GM12892 (cell line): ENCODE measurements around the gene GAR1.

Experiments
- POLR2A ChIP-seq: IDR thresholded peaks from 2 replicates; pipeline ENCODE4 v1.6.1; 2011; ENCODE audit warnings: low read depth, low read length, control low read depth
- POLR2AphosphoS5 ChIP-seq: IDR thresholded peaks from 2 replicates; pipeline ENCODE4 v1.6.1; 2011; ENCODE audit warnings: low read depth, low read length, control low read depth
- TAF1 ChIP-seq: IDR thresholded peaks from 2 replicates; pipeline ENCODE4 v1.6.1; 2011; ENCODE audit warnings: low read depth, mild to moderate bottlenecking, control low read depth, low read length, borderline replicate concordance

DNA sequence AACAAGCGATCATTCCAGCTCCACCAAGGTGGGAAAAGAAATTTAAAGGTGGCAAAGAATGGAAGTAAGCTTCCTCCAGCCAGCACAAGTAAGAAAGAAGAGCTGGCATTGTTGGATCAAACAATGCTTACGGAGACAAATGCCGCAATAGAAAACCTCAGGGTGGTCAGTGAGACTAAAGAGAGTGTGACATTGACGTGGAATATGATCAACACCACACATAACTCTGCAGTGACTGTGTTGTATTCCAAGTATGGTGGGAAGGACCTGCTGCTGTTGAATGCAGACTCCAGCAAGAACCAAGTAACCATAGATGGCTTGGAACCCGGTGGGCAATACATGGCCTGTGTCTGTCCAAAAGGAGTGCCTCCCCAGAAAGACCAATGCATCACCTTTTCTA is 54.5 kb downstream of the GAR1 start:
- TF ChIP-seq POLR2AphosphoS5 (no peak), POLR2A (no peak), TAF1 (no peak)
